K562 (cell line): ENCODE results near the gene HELZ2. TPM values are rescaled to one million over a fixed set of nuclear protein-coding genes. Genes with fewer than 3 reads are reported as not detected.

ENCODE experiments used
- ATAC-seq: fragments of 200-7000 bp; cut with Tn5 transposase; 3 replicates; pipeline ENCODE4 v1.9.1; 2020; ENCODE audit warnings: moderate library complexity
- BruUV-seq: library from RNA; stranded (reverse); fragments of 400-500 nt; replicated peaks from 2 replicates; lab custom pipeline; 2021; lab: Mats Ljungman, UMichigan
- CTCF ChIA-PET: fragments of 300-600 bp; formaldehyde crosslinking; extraction: SDS; loops from one replicate; lab custom pipeline; 2021; ENCODE audit warnings: low intra/inter-chr PET ratio; lab: Yijun Ruan, JAX
- POLR2A ChIA-PET: fragments of 300-600, 350-650 bp; sonication (Branson Sonifier 250); formaldehyde crosslinking; extraction: SDS; loops from one replicate; lab custom pipeline; 2021; ENCODE audit warnings: antibody characterized with exemption, inconsistent platforms; lab: Yijun Ruan, JAX
- DNase-seq, 4 experiments: peaks; one replicate each; pipeline versions ENCODE4 v3.0.0 to v3.0.0-alpha.2; 2011 to 2018; ENCODE audit warnings: low spot score in 3 of 4, mixed read lengths in 3 of 4; ENCODE audit errors: extremely low read depth in 1 of 4
- FAIRE-seq: peaks from 2 replicates; lab custom pipeline; 2011; peaks lifted over from hg19 to GRCh38; lab: Jason Lieb, UNC
- H2AFZ ChIP-seq: 2 replicates; pipeline ENCODE4 v1.6.0; 2011; ENCODE audit warnings: low read depth, low read length, control low read depth, inconsistent platforms
- H3K27ac ChIP-seq: fragments of 200-600 bp; 3 replicates; pipeline ENCODE4 v1.8.0; 2011; ENCODE audit warnings: low read depth, mild to moderate bottlenecking, control low read depth, inconsistent platforms, low read length, moderate library complexity, mixed read lengths; ENCODE audit errors: extremely low read depth
- H3K27me3 ChIP-seq, 2 experiments: fragments of 300-600 bp in 1 of 2; 2 replicates in 1 of 2; 3 replicates in 1 of 2; pipeline versions ENCODE4 v1.6.0 to v1.8.0; 2011; ENCODE audit warnings: inconsistent platforms in 2 of 2, low read length in 2 of 2, mild to moderate bottlenecking in 1 of 2, mixed read lengths in 1 of 2, moderate library complexity in 1 of 2; ENCODE audit not compliant: control insufficient read depth in 2 of 2, insufficient read depth in 2 of 2
- H3K36me3 ChIP-seq: fragments of 300-600 bp; 3 replicates; pipeline ENCODE4 v1.8.0; 2011; ENCODE audit warnings: mild to moderate bottlenecking, low read length, inconsistent platforms; ENCODE audit not compliant: control insufficient read depth, insufficient read depth
- H3K4me1 ChIP-seq, 2 experiments: fragments of 200-600 bp in 1 of 2; replicated peaks in 1 of 2; 2 replicates in 1 of 2; 3 replicates in 1 of 2; pipeline versions ENCODE4 v1.5.1 to v1.8.0; 2011; ENCODE audit warnings: inconsistent platforms in 2 of 2, low read length in 2 of 2, mild to moderate bottlenecking in 1 of 2, mixed read lengths in 1 of 2, moderate library complexity in 1 of 2; ENCODE audit not compliant: control insufficient read depth in 2 of 2, insufficient read depth in 2 of 2
- H3K4me2 ChIP-seq: 2 replicates; pipeline ENCODE4 v1.6.1; 2011; ENCODE audit warnings: low read length, control low read depth, inconsistent platforms, mixed read lengths; ENCODE audit not compliant: insufficient read depth
- H3K4me3 ChIP-seq: fragments of 200-600 bp; sonication (generic), shearing (Covaris generic); 2 replicates; pipeline ENCODE4 v1.5.1; 2016; ENCODE audit warnings: control low read depth, inconsistent platforms
- H3K79me2 ChIP-seq: fragments of 200-600 bp; 3 replicates; pipeline ENCODE4 v1.8.0; 2011; ENCODE audit warnings: low read length, inconsistent platforms; ENCODE audit not compliant: control insufficient read depth, insufficient read depth
- H3K9ac ChIP-seq, 2 experiments: 2 replicates each; pipeline versions ENCODE4 v1.6.0 to v1.6.1; 2011; ENCODE audit warnings: low read depth in 2 of 2, low read length in 2 of 2, control low read depth in 1 of 2, inconsistent platforms in 1 of 2, mild to moderate bottlenecking in 1 of 2, mixed read lengths in 1 of 2; ENCODE audit not compliant: insufficient read depth in 1 of 2
- H3K9me1 ChIP-seq: one replicate; pipeline ENCODE4 v1.6.0; 2011; ENCODE audit warnings: inconsistent platforms, mild to moderate bottlenecking, low read length, moderate library complexity; ENCODE audit not compliant: control insufficient read depth, insufficient read depth
- H3K9me3 ChIP-seq: replicated peaks from 2 replicates; pipeline ENCODE4 v1.5.1; 2011; ENCODE audit warnings: low read depth, low read length, inconsistent platforms; ENCODE audit not compliant: control insufficient read depth, insufficient read depth
- H4K20me1 ChIP-seq: replicated peaks from 2 replicates; pipeline ENCODE4 v1.6.1; 2011; ENCODE audit warnings: low read length, inconsistent platforms, mixed read lengths; ENCODE audit not compliant: control insufficient read depth, insufficient read depth
- GABPB2 ChIP-seq: fragments of 250-450 bp; sonication (Bioruptor Pico); conservative IDR thresholded peaks from 2 replicates; pipeline ENCODE4 v1.5.1; 2021; ENCODE audit warnings: mild to moderate bottlenecking
- IRF2 ChIP-seq: sonication (generic); formaldehyde crosslinking; IDR thresholded peaks from 2 replicates; pipeline ENCODE4 v1.8.1; 2022; ENCODE audit warnings: mild to moderate bottlenecking, missing genetic modification reagents
- KAT2B ChIP-seq: IDR thresholded peaks from one replicate; pipeline ENCODE4 v1.6.1; 2012; ENCODE audit warnings: low read depth, mild to moderate bottlenecking, control low read depth, inconsistent platforms, low read length, moderate library complexity
- POLR2AphosphoS2 ChIP-seq: IDR thresholded peaks from 2 replicates; pipeline ENCODE4 v1.6.1; 2012; ENCODE audit warnings: low read length, improper control_type of control experiment
- POU5F1 ChIP-seq: fragments of 150-350 bp; IDR thresholded peaks from 2 replicates; pipeline ENCODE4 v1.6.1; 2014; ENCODE audit warnings: borderline replicate concordance, low read length, low read depth, mild to moderate bottlenecking; ENCODE audit not compliant: partially characterized antibody
- PURB ChIP-seq: sonication (generic); formaldehyde crosslinking; IDR thresholded peaks from 2 replicates; pipeline ENCODE4 v1.9.0; 2021; ENCODE audit warnings: low read depth, mild to moderate bottlenecking, missing genetic modification reagents
- TGIF2 ChIP-seq: sonication (generic); formaldehyde crosslinking; IDR thresholded peaks from 2 replicates; pipeline ENCODE4 v1.8.1; 2022; ENCODE audit warnings: mild to moderate bottlenecking, missing genetic modification reagents, moderate library complexity
- ZNF311 ChIP-seq: fragments of 250-450 bp; sonication (Bioruptor Pico); IDR thresholded peaks from 2 replicates; pipeline ENCODE4 v1.4.0; 2020; ENCODE audit warnings: mild to moderate bottlenecking, moderate library complexity
- WGBS: fragments of 100-300 bp; shearing (Covaris generic); methylation state at CpG from one replicate; pipeline ENCODE4 v1.1.6; 2016; ENCODE audit warnings: low coverage, mixed read lengths; ENCODE audit not compliant: insufficient coverage; ENCODE audit errors: missing lambda C conversion rate; 5-methylcytosine and 5-hydroxymethylcytosine counted together
- in situ Hi-C: fragments of 300-500 bp; cut with MboI; formaldehyde crosslinking; loops from 4 replicates; pipeline ENCODE4 v1.15.0; 2018; ENCODE audit warnings: inconsistent platforms, mixed read lengths
- intact Hi-C: fragments of 100-400 bp; cut with micrococcal nuclease; formaldehyde crosslinking; loops from 2 replicates; pipeline ENCODE4 v1.14.2; 2022
- polyA plus RNA-seq, 8 experiments: library from polyadenylated mRNA; depleted of rRNA in 4 of 8; stranded (reverse) in 5 of 8; unstranded in 3 of 8; fragments of >200 nt; fragmentation: Nextera tagmentation in 2 of 8; fragmentation: Illumina TruSeq in 1 of 8; extraction: Ambion mirVana in 2 of 8; extraction: Trizol in 1 of 8; gene quantifications; 2 replicates each; pipeline versions ENCODE4 v1.2.1 to v1.2.3, GENCODE V29; 2011 to 2014; ENCODE audit warnings: inconsistent platforms in 1 of 8, missing spikeins in 1 of 8
- total RNA-seq, 7 experiments: library from RNA; depleted of rRNA in 6 of 7; stranded (reverse); fragments of >200 nt in 6 of 7; fragmentation: Illumina TruSeq in 2 of 7; extraction: Trizol in 2 of 7; gene quantifications; 2 replicates each; pipeline versions ENCODE4 v1.2.1 to v1.2.3, GENCODE V29; 2011 to 2021; ENCODE audit warnings: low replicate concordance in 1 of 7

The HELZ2 gene
- total and polyA plus RNA-seq, 9 of the 15 experiments (the other 6 are each of a cell fraction or from before 2014, with no cell fraction given), result 0.03 to 7.8 (median 2.9) TPM; not detected in 1

GRCh38 chr20:63587256-63587655, 13.2 kb upstream of the HELZ2 start:
- Histone ChIP-seq H3K27me3 (peaks cover 0 to 14% of the 10 kb centered on the region in 2 experiments; a peak in 2 of 5 replicates), H3K9me1 (no peaks in the 10 kb centered on the region), H4K20me1 (no peaks in the 10 kb centered on the region), H3K36me3 (peaks cover 27% of the 10 kb centered on the region; the same call in 1 of the 3 replicates), H3K4me3 (no peak overlapping the region), H3K4me2 (no peak overlapping the region), H3K27ac (no peak overlapping the region), H3K4me1 (peaks cover 0 to 28% of the 10 kb centered on the region in 2 experiments; a peak in 3 of 5 replicates), H3K9me3 (no peaks in the 10 kb centered on the region), H3K9ac (no peak overlapping the region), H3K79me2 (no peaks in the 10 kb centered on the region), H2AFZ (no peak overlapping the region)
- intact Hi-C loops, result no loop called here
- no TSS peak for BruUV-seq
- ChIA-PET CTCF (no interaction called here), POLR2A (interaction anchor here (1.2 kb wide), 1 partner anchor 16 kb away, joined by 5 read pairs; no protein-coding TSS in a partner anchor)
- DNase-seq, result no peak
- TF ChIP-seq PURB (CRISPR knock-in tag) (no peak), ZNF311 (CRISPR knock-in tag) (no peak), TGIF2 (CRISPR knock-in tag) (no peak), POU5F1 (no peak), IRF2 (CRISPR knock-in tag) (no peak), GABPB2 (CRISPR knock-in tag) (no peak), KAT2B (no peak), POLR2AphosphoS2 (no peak)
- ATAC-seq, result no peak
- in situ Hi-C loops, result no loop called here
- 77% methylated on average over 12 of the region's 12 CpGs for WGBS
- FAIRE-seq, result no peak
